Activated naive CD8-positive, alpha-beta T cell treated with anti-CD3 and anti-CD28 coated beads, Interleukin-2, amount 50 U/mL, for 16 hours (primary cell): ENCODE data around the gene KRT13.

Source experiments
- DNase-seq: peaks from one replicate; pipeline ENCODE4 v3.0.0-alpha.2; 2020; ENCODE audit warnings: low read depth, low spot score

KRT13 gene

GRCh38 chr17:41519501-41520224 is 14.3 kb upstream of the KRT13 start:
- DNase-seq: no peak

DNA sequence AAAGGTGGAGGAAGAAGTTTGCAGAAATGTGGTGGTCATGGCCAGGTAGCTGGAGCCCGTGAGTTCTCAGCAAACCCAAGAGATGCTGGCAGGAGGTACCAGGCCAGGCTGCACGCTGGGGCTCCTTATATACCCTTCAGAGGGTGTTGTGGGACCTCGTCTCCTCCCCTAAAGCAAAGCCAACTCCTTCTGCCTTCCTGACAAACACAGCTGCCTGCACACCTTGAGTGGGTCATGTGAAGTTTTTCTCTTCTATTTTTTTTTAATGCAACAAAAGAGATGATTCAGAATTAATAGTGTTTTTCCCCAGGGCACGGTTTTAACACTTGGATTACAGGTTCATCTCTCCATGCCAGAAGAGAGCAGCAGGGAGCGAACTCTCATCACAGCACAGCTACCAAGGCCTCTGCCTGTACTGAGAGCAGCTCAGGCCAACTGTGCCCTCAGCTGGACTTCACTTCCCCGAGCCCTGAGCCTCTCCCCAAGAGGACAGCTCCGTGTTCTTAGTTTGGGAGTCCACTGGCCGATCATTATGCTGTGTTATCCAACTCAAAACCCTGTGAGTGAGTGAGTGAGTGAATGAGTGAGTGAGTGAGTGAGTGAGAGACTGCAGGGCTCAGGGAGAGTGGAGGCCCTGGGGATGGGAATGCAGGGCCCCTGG is 13.5 kb upstream of the KRT13 start, which contains the start of gene KRT15:
TSS of gene KRT15 (minus strand) at position 102 of the 661 bp plus-strand sequence. CDS start at position 39, 63 bp downstream.
- no peak for DNase-seq

- DNase-seq: no peak
These were observed 12.6 kb upstream of the KRT13 start for GRCh38 chr17:41518031-41518430.

DNA sequence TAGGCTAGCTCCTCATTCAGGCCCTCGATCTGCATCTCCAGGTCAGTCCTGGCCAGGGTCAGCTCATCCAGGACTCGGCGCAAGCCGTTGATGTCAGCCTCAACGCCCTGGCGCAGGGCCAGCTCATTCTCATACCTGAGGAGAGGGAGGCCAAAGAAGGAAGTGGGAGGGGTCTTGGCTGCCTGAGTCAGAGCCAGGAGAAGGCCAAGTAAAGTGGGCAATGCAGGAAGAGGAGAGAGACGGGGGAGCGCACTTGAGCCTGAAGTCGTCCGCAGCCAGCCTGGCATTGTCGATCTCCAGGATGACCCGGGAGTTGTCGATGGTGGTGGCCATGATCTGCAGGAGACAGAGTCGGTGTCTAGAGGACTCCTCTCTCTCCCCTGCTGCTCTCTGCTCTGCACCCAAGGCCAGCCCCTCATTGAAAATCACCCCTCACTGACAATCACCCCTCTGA is 11.4 kb upstream of the KRT13 start:
- DNase-seq: no peak

DNA sequence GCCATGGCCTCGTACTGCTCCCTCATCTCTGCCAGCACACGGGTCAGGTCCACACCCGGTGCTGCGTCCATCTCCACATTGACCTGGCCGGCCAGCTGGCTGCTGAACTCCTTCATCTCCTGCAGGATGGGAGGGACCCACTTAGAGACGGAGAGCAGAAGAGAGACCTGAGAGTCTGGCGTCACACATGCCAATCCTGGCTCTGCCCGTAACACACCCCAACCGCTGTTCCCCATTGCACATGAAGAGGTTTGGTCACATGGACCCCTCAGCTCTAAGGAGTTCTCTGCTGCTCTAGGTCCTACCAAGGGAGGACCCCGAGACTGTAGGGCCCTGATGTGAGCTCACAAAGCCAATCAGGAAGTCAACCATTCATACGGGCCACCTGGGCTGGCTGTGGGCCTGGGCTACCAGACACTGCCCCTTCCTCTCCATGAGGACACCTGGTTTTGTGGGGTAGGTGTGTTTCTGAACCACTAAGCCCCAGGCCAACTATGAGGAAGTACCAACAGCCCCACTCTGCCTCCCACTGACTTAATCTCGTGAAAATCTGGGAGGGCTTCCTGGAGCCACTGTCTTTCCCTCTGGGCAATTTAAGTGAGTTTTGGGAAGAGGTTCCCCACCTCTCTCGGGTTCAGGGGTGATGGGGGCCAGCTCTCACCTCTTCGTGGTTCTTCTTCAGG is 10.9 kb upstream of the KRT13 start:
- no peak for DNase-seq

- no peak for DNase-seq
These were observed 7.7 kb upstream of the KRT13 start for GRCh38 chr17:41513168-41513547.

DNA sequence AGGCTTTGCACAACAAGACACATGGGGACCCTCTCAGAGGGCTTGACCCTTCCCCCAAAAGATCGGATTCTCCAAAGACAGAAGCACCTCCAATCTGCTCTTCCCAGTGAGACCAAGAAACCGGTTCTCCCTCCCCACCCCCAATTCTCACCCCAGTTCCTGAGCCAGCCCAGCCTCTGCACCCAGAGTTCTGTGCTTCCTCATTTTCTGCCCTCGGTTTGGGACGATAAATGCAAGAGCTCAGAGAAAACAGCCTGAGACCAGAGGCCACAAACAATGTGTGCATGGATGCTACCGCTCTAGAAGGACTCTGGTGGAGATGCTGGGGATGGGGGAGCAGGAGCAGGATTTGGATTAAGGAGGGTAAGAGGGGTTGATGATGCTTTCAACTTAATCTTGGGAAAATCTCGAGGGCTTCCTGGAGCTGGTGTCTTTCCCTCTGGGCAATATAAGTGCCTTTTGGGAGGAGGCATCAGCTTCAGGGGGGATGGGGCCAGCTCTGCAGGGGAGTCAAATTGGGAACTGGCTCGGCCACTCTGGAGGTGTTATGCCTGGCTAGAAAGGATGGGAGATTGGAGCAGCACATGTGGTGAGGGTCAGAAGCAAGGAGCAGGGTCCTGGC is 7.2 kb upstream of the KRT13 start:
- no peak for DNase-seq

DNA sequence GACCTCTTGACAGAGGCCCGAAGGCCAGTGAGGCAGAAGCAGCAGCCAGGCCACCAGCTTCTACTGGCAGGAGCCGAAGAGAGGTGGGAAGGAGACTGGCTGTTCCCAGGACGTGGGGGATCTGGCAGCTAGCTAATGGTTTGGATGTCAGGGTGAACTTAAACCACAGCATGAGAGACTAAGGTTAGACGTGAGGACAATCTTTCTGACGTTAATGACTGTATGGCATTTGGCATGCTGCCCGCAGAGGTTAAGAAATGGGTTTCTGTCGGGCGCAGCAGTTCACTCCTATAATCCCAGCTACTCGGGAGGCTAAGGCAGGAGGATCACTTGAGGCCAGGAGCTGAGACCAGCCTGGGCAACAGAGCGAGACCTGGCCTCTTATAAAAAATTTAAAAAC is 6.3 kb upstream of the KRT13 start:
- no peak for DNase-seq

DNA sequence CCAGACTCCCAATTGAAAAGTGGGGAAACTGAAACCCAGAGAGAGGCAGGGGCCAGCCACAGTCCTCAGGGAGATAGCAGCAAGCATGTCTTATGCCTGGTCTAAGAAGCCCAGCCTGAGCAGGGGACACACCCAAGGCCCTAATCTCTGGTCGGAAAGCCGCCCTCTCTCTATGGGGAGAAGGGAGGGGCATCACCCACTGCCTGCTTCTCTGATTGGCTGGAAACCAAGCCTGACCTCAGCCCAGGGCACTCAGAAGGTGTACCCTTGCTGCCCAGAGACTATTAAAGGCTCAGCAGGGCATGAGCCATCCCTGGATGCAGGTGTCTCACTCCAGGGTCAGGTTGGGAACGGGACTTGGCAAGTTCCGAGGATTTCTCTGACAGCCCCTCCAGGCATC is 5.7 kb upstream of the KRT13 start:
- DNase-seq: no peak

DNA sequence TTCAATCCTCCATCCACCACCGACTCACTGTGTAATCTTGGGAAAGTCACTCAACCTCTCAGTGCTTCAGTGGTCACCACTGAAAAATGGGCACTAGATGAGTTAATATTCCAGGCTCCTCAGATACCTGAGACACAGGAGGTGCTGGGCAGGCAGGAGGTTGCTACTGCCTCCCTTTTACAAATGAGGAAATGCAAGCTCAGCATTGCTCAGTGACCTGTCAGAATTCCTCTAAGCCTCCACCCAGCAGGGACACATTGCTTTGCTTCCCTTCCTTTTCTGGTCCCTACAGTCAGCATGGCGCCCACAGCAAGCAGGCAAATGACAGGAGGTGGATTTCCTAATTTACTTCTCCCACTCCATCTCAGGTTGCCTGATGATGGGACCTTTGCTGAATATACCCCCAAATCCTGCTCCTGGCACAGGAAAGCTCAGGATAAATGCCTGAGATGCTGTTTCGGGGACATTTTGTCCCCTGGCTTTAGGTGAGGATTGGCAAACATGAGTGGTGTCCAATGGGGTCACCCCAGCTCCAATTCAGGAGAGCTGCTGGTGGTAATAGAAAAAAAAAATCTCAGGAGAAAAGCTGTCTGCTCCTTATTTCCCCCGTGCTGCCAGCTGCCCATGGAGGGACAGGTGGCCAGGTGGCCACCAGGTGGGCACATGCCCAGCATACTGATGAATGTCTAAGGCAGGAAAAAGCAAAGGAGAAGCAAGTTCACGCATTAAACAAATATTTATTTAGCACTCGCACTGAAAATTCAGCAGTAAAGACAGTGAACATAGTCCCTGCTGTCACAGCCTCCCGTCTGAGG is 5.0 kb upstream of the KRT13 start:
- DNase-seq: no peak

- DNase-seq: no peak
These were observed 2.0 kb upstream of the KRT13 start for GRCh38 chr17:41507315-41507880.

DNA sequence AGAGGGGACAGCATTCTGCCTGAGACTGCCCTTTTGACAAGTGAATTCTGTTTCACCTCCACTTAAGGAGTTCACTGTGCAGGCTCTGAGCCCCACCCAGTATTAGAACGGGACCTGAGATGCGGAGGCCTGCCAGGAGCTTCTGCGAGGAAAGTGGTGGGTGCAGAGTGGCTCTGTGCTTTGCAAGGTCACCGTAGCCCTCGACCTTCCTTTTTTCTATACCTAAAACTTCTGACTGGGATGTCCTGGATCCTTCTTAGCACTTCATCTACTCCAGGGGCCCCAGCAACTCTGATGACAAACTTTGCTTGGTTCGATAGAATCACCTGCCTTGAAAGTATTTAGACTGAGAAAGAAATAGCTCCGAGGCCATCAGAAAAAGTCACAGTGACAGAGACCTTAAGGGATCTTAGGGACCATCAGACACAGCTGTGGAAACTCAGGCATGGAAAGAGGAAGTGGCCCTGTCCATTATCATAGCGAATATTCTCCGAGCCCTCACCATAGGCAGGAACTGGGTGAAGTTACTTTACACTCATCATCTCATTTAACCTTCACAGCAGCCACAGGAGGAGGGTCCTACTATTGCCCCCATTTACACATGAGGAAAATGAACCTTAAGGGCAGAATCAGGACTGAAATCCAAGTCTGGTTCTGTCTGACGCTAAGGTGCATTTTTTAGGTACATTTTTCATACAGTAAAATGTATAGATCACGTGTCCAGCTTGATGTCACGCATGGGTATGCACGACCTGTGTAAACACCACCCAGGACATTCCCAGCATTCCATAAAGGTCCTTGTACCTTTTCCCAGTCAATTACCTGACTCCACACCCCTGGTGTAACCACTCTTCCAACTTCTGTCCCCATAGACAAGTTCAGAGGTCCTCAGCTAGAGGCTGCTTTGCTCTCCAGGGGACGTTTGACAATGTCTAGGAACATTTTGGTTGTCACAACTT is 676 bp upstream of the KRT13 start:
- DNase-seq: no peak

DNA sequence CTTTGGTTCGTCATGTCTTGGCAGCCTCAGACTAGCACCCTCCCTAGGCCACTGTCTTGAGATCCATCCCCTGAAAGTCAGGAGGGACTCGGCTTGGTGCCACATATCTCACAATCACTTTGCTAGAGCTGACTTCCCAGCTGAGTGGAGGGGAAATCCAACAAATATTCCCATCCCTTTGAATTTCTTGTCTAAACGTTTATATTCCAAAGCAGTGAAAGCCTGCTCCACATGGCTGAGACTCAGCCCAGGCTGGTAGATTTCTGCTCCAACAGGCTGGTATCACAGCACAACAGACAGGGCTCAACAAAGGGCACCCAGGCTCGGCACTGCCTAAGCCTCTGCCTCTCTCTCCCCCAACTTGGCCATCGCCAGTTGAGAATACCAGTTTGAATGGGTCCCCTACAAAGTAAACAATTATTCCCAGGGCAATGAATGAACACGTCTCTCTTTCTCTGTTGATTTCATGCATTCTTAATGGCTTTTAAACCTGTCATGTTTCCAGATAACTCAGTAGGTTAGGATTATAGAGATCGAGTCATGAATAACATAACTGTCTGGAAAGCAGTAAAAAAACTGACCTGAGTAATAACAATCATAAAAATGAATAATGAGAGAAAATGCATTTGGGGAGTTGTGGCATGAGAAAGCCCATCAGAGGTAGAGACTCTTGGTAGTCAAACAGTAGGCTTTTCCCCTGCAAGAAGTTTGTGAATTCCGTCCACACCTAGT is 1.0 kb downstream of the KRT13 start:
- DNase-seq: no peak

GRCh38 chr17:41503202-41503601 is 2.2 kb downstream of the KRT13 start:
- no peak for DNase-seq

GRCh38 chr17:41500131-41500911 is 5.1 kb downstream of the KRT13 start:
- DNase-seq: no peak

DNA sequence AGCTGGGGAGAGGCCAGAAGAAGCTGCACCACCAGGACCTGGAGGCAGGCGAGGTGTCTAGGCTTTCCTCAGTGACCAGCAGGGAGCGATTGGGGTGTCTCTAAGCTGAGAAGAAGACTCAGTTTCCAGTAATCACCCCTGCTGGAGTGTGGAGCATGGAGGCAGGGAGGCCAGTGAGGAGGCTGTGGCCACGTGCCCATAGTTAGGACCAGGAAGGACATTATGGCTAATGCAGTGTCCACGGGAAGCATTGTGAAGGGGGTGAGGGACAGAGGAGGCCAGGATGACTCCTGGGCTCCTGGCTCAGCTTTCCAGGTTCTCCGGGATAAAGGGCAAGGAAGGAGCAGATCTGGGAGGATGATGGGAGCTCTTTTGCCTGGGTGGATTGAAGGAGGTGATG is 5.7 kb downstream of the KRT13 start:
- no peak for DNase-seq

- DNase-seq: no peak
These were observed 7.1 kb downstream of the KRT13 start for GRCh38 chr17:41498276-41498675.

DNA sequence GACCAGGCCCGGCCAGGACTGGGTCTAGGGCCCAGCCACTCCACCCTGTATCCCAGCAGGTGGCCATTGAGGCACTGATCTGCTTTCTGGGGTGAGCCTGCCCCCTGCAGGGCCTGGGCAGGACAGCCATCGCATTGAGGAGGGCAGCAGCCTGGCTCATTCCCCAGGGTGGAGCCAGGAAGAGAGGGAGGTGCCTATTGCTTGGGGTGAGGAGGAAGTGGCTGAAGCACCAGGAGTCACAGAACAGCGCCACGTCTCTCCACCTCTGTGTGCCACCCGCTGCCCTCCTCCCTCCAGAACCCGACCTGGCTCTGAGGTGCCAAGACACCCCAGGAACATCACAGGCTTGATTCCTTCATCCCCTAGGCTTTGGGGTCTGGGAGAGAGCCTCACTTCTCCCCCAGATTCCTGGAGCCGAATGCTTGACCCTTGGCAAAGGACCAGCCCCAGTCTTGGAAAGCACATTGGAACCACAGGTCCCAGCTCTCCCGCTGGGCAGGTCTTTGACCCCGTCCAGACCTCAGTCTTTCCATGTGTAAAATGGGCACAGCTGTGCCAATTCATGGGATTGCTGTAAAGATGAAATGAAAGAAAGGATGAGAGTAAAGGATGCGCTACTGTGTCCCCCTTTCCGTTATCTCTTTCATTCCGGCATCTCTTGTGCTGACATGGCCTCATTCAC is 8.5 kb downstream of the KRT13 start:
- peak; percentile 33 for DNase-seq
